Endothelial cell (in vitro differentiated cells): Measurements from ENCODE around the gene ECEL1. TPM values are rescaled to one million over a fixed set of nuclear protein-coding genes. Genes with fewer than 3 reads are reported as not detected.
A peak's percentile ranks its signal among the peaks of the same experiment; 100 is the strongest.

Experiments used
- DNase-seq: peaks from one replicate; pipeline ENCODE4 v3.0.0; 2021; ENCODE audit warnings: low spot score
- H3K27ac Mint-ChIP-seq: one replicate; pipeline ENCODE4 v1.8.0; 2021; ENCODE audit warnings: mixed read lengths, inconsistent platforms; ENCODE audit not compliant: unreplicated experiment
- H3K27me3 Mint-ChIP-seq: one replicate; pipeline ENCODE4 v1.8.0; 2021; ENCODE audit warnings: mild to moderate bottlenecking, moderate library complexity, mixed read lengths, inconsistent platforms; ENCODE audit not compliant: unreplicated experiment
- H3K36me3 Mint-ChIP-seq: one replicate; pipeline ENCODE4 v1.8.0; 2021; ENCODE audit warnings: mild to moderate bottlenecking, low read depth, mixed read lengths, inconsistent platforms; ENCODE audit not compliant: unreplicated experiment
- H3K4me1 Mint-ChIP-seq: one replicate; pipeline ENCODE4 v1.8.0; 2021; ENCODE audit warnings: mild to moderate bottlenecking, mixed read lengths, inconsistent platforms; ENCODE audit not compliant: unreplicated experiment
- H3K4me3 Mint-ChIP-seq: one replicate; pipeline ENCODE4 v1.8.0; 2021; ENCODE audit warnings: mild to moderate bottlenecking, mixed read lengths, inconsistent platforms; ENCODE audit not compliant: unreplicated experiment
- H3K9me3 Mint-ChIP-seq: one replicate; pipeline ENCODE4 v1.8.0; 2021; ENCODE audit warnings: mixed read lengths, inconsistent platforms; ENCODE audit not compliant: unreplicated experiment
- CTCF ChIP-seq: fragments of 200-600 bp; sonication (generic); IDR thresholded peaks from one replicate; pipeline ENCODE4 v1.5.0; 2021; ENCODE audit warnings: antibody characterized with exemption; ENCODE audit not compliant: unreplicated experiment
- total RNA-seq: library from RNA; stranded (reverse); fragmentation: NEBNext Ultra II Directional; extraction: Animal tissue kit (Norgen Biotek cat#: 25700); gene quantifications from one replicate; pipeline ENCODE4 v1.2.1, GENCODE V29; 2021; ENCODE audit not compliant: unreplicated experiment

ECEL1 gene
- total RNA-seq, 1 donor from 2014 or later: not detected

GRCh38 chr2:232502911-232503808 lies 15.5 kb upstream of the ECEL1 start:
- Mint-ChIP-seq H3K27ac (no peak overlapping the region), H3K9me3 (no peaks in the 10 kb centered on the region), H3K27me3 (peaks cover 17% of the 10 kb centered on the region), H3K4me1 (no peaks in the 10 kb centered on the region), H3K36me3 (no peaks in the 10 kb centered on the region), H3K4me3 (peak overlapping the region; percentile 42)
- DNase-seq: no peak
- no peak for TF ChIP-seq CTCF

- peaks cover 14% of the 10 kb centered on the region for H3K27me3 Mint-ChIP-seq
- TF ChIP-seq CTCF: no peak
- no peaks in the 10 kb centered on the region for H3K36me3 Mint-ChIP-seq
- no peak overlapping the region for H3K27ac Mint-ChIP-seq
- no peaks in the 10 kb centered on the region for H3K4me1 Mint-ChIP-seq
- DNase-seq: no peak
- H3K9me3 Mint-ChIP-seq: no peaks in the 10 kb centered on the region
- peak overlapping the region; percentile 67 for H3K4me3 Mint-ChIP-seq
Measured at GRCh38 chr2:232502511-232502910, 14.9 kb upstream of the ECEL1 start.

GRCh38 chr2:232501794-232502390 lies 14.3 kb upstream of the ECEL1 start:
- Mint-ChIP-seq H3K27ac (no peak overlapping the region), H3K9me3 (no peaks in the 10 kb centered on the region), H3K27me3 (peaks cover 14% of the 10 kb centered on the region), H3K4me1 (no peaks in the 10 kb centered on the region), H3K4me3 (no peak overlapping the region), H3K36me3 (no peaks in the 10 kb centered on the region)
- no peak for TF ChIP-seq CTCF
- no peak for DNase-seq

- TF ChIP-seq CTCF: no peak
- Mint-ChIP-seq H3K36me3 (no peaks in the 10 kb centered on the region), H3K9me3 (no peaks in the 10 kb centered on the region), H3K27me3 (peaks cover 14% of the 10 kb centered on the region), H3K4me1 (no peaks in the 10 kb centered on the region), H3K27ac (no peak overlapping the region), H3K4me3 (no peak overlapping the region)
- DNase-seq: no peak
Measured at GRCh38 chr2:232501331-232501771, 13.7 kb upstream of the ECEL1 start.

GRCh38 chr2:232498452-232498851 lies 10.8 kb upstream of the ECEL1 start:
- H3K9me3 Mint-ChIP-seq: no peaks in the 10 kb centered on the region
- H3K4me3 Mint-ChIP-seq: no peak overlapping the region
- no peak for DNase-seq
- H3K4me1 Mint-ChIP-seq: no peaks in the 10 kb centered on the region
- H3K27ac Mint-ChIP-seq: no peak overlapping the region
- no peaks in the 10 kb centered on the region for H3K36me3 Mint-ChIP-seq
- H3K27me3 Mint-ChIP-seq: peaks cover 8% of the 10 kb centered on the region
- TF ChIP-seq CTCF: no peak
